ENCODE measurements around the gene DNAH17. TPM values are rescaled to one million over a fixed set of nuclear protein-coding genes. Genes with fewer than 3 reads are reported as not detected.

Gene DNAH17
- total RNA-seq, 1 experiment from 2014 or later = 0.11 TPM

DNA sequence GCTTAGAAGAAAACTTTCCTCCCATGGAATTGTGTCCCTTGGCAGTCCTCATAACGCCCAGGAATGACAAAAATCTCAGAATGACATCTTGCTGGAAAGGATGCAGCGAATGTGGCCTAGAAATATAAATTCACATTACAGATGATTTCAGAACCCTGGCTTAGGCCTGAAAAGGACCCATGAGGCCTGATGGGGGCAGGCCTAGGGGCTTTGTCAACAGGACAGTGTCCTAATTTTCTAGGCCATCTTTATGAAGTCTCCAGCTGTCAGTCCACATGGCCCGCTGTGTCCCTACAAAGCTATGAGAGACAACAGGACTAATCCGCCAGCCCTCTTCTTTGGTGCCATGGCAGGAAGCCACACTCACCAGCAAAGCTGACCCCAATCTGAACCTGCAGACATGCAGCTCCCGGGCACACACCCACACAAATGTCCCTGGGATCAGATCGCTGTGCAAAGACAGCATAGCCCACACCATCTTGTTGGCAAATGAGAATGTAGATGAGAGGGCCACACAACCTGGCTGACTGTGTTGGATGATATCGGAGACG is 40.4 kb upstream of the DNAH17 start:
- BruUV-seq (replicated peaks) = no TSS peak
- H3K27me3 ChIP-seq (replicated peaks; ENCODE audit: insufficient read depth, low read depth, low read length, poor library complexity) = no peaks in the 10 kb centered on the region
- H3K9me3 ChIP-seq (ENCODE audit: low read depth, low read length, poor library complexity, severe bottlenecking) = no peaks in the 10 kb centered on the region
- DNase-seq (ENCODE audit: low spot score) = no peak
- no peak overlapping the region for H3K4me3 ChIP-seq (ENCODE audit: low read depth, low read length, poor library complexity, severe bottlenecking)
- H3K36me3 ChIP-seq (ENCODE audit: insufficient read depth, low read length, poor library complexity, severe bottlenecking) = no peaks in the 10 kb centered on the region
- H3K27ac ChIP-seq (ENCODE audit: low read depth, low read length, poor library complexity, severe bottlenecking) = no peak overlapping the region
- intact Hi-C loops (cut with micrococcal nuclease; ENCODE audit: unreplicated experiment) = no loop called here
- POLR2A ChIA-PET (ENCODE audit: low non-redundant PET) = no interaction called here
- CTCF ChIA-PET = no interaction called here
- no peak for TF ChIP-seq CTCF (conservative IDR thresholded peaks at IDR 0.05; ENCODE audit: low read depth, low read length)
- TF ChIP-seq EZH2 (IDR thresholded peaks at IDR 0.05; ENCODE audit: borderline replicate concordance, low read depth, low read length, poor library complexity, severe bottlenecking) = no peak
- H3K4me1 ChIP-seq (ENCODE audit: insufficient read depth, low read length, poor library complexity, severe bottlenecking) = no peaks in the 10 kb centered on the region

DNA sequence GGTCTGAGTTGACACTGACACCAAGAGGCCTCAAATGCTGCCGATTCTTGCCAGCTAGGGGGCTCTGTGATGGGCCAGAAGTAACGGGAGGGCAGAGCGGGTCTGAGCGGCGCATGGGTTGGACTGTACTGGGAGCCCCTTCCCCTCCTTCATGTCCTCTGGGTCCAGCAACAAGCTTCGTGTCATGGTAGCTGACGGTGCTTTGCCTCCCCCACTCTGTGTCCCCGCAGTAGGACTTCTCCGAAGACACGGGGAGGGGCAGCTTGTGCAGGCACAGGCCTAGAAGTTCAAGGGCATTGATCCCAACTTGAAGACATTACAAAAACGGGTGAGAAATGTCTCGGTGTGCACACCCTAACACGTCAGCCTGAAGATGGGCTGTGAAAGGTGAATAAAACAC is 39.8 kb upstream of the DNAH17 start:
- no TSS peak for BruUV-seq (replicated peaks)
- no peaks in the 10 kb centered on the region for H3K36me3 ChIP-seq (ENCODE audit: insufficient read depth, low read length, poor library complexity, severe bottlenecking)
- H3K4me3 ChIP-seq (ENCODE audit: low read depth, low read length, poor library complexity, severe bottlenecking) = no peak overlapping the region
- no peaks in the 10 kb centered on the region for H3K9me3 ChIP-seq (ENCODE audit: low read depth, low read length, poor library complexity, severe bottlenecking)
- intact Hi-C loops (cut with micrococcal nuclease; ENCODE audit: unreplicated experiment) = no loop called here
- no peak overlapping the region for H3K27ac ChIP-seq (ENCODE audit: low read depth, low read length, poor library complexity, severe bottlenecking)
- TF ChIP-seq CTCF (conservative IDR thresholded peaks at IDR 0.05; ENCODE audit: low read depth, low read length) = no peak
- TF ChIP-seq EZH2 (IDR thresholded peaks at IDR 0.05; ENCODE audit: borderline replicate concordance, low read depth, low read length, poor library complexity, severe bottlenecking) = no peak
- CTCF ChIA-PET = no interaction called here
- no peaks in the 10 kb centered on the region for H3K27me3 ChIP-seq (replicated peaks; ENCODE audit: insufficient read depth, low read depth, low read length, poor library complexity)
- H3K4me1 ChIP-seq (ENCODE audit: insufficient read depth, low read length, poor library complexity, severe bottlenecking) = no peaks in the 10 kb centered on the region
- POLR2A ChIA-PET (ENCODE audit: low non-redundant PET) = no interaction called here
- no peak for DNase-seq (ENCODE audit: low spot score)

DNA sequence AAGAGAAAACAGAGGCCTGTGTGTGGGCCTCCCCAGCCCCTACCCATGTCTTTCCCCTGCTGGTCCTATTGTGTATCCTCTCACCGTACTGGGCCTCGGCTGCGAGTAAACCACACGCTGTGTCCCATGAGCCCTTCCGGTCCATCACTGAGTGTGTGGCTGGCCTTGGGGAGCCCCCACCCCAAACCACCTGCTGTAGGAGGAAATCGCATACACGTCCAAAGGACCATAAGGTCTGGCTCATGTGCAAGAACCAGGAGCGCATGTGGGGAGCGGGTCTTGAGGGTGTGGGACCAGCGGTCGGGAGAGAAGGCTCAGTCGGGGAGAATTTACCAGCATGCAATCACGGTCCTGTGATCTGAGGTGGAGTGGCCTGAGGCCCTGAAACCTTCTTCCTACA is 38.4 kb upstream of the DNAH17 start:
- TF ChIP-seq CTCF (conservative IDR thresholded peaks at IDR 0.05; ENCODE audit: low read depth, low read length) (no peak), EZH2 (IDR thresholded peaks at IDR 0.05; ENCODE audit: borderline replicate concordance, low read depth, low read length, poor library complexity, severe bottlenecking) (no peak)
- H3K36me3 ChIP-seq (ENCODE audit: insufficient read depth, low read length, poor library complexity, severe bottlenecking) = no peaks in the 10 kb centered on the region
- POLR2A ChIA-PET (ENCODE audit: low non-redundant PET) = no interaction called here
- no peaks in the 10 kb centered on the region for H3K9me3 ChIP-seq (ENCODE audit: low read depth, low read length, poor library complexity, severe bottlenecking)
- CTCF ChIA-PET = no interaction called here
- H3K27me3 ChIP-seq (replicated peaks; ENCODE audit: insufficient read depth, low read depth, low read length, poor library complexity) = no peaks in the 10 kb centered on the region
- BruUV-seq (replicated peaks) = no TSS peak
- intact Hi-C loops (cut with micrococcal nuclease; ENCODE audit: unreplicated experiment) = no loop called here
- no peaks in the 10 kb centered on the region for H3K4me1 ChIP-seq (ENCODE audit: insufficient read depth, low read length, poor library complexity, severe bottlenecking)
- DNase-seq (ENCODE audit: low spot score) = no peak
- no peak overlapping the region for H3K27ac ChIP-seq (ENCODE audit: low read depth, low read length, poor library complexity, severe bottlenecking)
- no peak overlapping the region for H3K4me3 ChIP-seq (ENCODE audit: low read depth, low read length, poor library complexity, severe bottlenecking)
